HG03432 (cell line): ENCODE data around the gene IGIP.
A peak's percentile ranks its signal among the peaks of the same experiment; 100 is the strongest.

Experiments
- ATAC-seq: cut with Tn5 transposase; IDR thresholded peaks from one replicate; pipeline ENCODE4 v1.9.1; 2021; ENCODE audit warnings: mild to moderate bottlenecking, moderate library complexity; ENCODE audit not compliant: unreplicated experiment

IGIP gene

DNA sequence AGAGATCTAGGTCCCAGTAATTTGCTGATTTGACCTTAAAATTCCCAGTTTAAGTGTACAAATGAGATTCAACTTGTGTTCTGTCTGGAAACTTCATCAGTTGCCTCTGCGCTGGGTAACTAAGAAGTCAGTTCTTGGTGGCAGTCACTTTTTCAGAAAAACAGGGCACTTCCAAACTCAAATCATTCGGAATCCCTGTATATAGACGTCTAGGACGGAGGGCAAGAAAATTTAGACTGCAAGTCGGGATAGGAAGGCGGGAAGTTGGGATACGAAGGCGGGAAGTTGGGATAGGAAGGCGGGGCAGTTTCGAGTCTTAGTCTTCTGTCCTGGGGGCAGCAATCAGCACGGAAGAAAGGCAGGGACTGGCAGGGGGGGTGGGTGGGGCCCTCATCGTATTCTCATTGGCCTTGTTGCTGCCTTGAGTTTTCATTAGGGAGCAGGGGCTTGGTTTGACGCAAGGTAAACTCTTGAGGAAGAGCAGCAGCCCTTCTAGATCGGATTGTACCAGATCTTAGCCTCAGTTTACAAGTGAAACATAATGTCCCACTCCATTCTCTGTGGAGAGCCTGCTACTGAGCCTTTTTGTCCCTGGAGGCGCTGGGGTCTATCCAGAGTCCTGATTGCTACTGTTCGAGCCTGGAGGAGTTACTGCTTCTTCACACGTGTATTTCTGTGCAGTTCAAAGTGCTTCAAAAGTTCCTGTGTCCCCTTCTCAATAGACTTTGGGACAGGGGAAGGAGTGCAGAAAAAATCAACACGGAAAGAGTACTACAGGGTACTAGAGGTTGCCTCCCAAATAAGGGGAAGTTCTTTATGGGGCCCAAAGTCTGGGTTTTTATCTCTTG, 14.5 kb upstream of the IGIP start:
- ATAC-seq: no peak

GRCh38 chr5:140111859-140112551, 13.7 kb upstream of the IGIP start:
- no peak for ATAC-seq

DNA sequence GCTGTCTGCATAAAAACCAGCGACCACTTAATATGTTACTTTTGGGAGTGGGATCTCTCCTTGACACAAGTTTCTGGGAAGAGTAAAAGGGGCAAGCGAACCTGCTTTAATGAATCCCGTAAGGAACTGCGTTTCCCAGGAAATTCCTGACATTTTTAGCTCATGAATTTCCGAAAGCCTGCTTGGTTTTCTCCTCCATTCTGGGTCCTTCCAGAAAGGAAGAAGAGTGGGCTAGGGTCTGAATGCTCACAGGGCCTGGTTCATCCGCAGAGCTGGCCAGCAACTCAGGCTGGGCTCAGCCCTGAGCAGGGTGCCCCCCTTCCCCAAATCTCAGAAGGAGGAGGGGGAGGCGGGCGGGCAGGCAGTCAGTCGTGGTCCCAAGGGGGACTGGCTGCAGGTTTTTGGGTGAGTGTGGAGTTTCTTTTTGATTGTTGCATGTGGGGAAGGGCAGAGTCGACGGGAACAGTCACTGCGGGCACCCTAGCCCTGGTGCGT, 13.0 kb upstream of the IGIP start:
- peak; percentile 1 for ATAC-seq

- ATAC-seq: peak; percentile 1
These were observed 12.5 kb upstream of the IGIP start for GRCh38 chr5:140113180-140113698.

- ATAC-seq: peak; percentile 89
These were observed 12.0 kb upstream of the IGIP start, which contains the start of gene PURA for GRCh38 chr5:140113699-140114263. PURA (plus strand) TSS chr5:140114109; CDS start chr5:140114182, 73 bp downstream.

- peak; percentile 38 for ATAC-seq
These were observed 11.2 kb upstream of the IGIP start for GRCh38 chr5:140114341-140115185.

DNA sequence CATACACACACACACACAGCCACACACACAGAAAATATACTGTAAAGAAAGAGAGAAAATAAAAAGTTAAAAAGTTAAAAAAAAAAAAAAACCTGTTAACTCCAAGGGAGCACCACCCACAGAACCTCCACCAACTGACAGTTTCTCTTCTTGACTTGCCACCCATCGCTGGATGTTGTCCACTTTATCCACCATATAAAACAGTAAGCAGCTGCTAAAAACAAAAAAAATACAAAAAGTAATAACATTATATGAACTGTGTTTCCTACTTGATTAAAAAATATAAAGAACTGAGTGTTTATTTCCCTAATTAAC, 10.6 kb upstream of the IGIP start:
- no peak for ATAC-seq

DNA sequence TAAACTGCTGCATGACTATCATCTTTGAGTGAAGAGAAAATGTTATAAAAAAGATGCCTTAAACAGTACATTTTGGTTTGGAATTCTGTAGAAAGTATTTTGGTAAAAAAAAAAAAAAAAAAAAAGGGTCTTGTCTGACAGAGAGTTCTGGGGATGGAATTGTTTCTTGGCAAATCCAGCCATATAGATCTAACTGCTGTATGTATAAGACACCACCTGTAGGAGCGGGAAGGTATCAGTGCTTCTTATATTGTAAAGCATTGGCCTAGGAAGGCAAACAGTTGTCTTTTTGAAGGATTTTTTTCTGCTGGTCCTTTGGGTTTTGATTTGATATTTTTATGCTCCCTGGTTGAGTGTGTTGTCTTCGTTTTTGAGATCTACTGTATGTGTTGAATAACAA, 9.0 kb upstream of the IGIP start:
- no peak for ATAC-seq

GRCh38 chr5:140117523-140117922, 8.2 kb upstream of the IGIP start:
- ATAC-seq: no peak

- ATAC-seq: no peak
These were observed 7.3 kb upstream of the IGIP start for GRCh38 chr5:140118302-140118936.

GRCh38 chr5:140126315-140127012, 727 bp downstream of the IGIP start:
- ATAC-seq: no peak

DNA sequence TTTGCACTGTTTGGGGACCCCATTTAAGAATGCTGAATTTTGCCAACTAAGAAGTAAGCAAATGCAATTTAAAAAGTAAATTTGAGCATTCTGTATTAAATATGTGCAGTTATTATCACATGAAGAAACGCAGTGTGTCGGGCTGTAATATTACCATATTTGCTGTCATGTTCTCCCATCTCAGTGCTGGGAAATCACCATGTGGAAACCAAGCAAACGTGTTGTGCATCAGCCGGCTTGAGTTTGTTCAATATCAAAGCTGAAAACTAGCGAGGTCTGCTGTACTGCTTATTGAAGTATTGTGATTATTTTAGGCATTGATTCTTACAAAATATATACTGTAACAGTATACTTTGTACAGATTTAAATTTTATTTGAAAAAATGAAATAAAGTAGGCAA, 2.6 kb downstream of the IGIP start:
- no peak for ATAC-seq

- ATAC-seq: no peak
These were observed 5.4 kb downstream of the IGIP start for GRCh38 chr5:140130949-140131733.

GRCh38 chr5:140131967-140132409, 6.3 kb downstream of the IGIP start:
- ATAC-seq: no peak

GRCh38 chr5:140133514-140134167, 7.9 kb downstream of the IGIP start:
- no peak for ATAC-seq

DNA sequence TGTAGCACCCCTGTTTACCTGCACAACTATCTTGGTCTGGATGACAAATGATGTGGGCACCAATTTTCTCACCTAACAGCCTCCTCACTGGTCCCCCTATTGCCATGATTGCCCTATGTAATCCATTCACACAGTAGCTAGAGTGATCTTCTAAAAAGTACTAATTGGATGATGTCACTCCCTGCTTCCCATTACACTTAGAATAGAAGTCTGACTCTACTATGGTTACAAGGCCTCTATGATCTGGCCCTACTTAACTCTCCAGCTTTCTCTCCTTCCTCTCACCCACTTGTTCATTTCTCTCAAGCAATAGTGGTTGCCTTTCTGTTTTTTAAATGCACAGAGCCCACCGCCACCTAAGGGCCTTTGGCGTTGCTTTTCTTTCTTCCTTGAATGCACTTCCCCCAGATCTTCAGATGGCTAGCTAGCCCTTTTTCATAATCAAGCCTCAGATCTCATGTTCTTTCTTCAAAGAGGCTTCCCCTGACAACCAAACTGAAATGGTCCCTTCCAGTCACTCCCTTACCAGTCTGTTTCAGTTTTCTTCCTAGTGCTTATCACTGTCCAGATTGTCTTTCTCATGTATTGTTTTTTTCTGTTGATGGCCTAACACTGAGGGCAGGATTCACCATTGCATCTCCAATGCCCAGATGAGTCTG, 8.7 kb downstream of the IGIP start:
- ATAC-seq: no peak

DNA sequence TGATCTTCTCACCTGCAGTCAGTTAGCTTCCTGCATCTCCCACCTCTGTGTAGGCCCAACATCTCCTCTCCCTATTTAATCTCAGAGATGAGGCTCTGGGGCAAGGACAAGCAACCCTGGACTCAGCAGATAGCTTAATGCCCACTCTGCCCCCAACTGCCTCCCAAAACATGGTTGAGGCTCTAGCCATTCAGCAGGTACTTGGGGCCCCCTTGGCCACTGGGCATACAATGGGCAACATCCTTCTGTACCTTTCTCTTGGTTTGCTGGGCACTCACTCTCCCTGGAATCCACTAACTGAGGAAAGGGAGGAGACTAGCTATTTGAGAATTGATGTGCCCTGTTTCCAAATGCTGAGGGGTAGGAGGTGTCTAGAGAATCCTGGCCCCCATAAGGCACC, 9.4 kb downstream of the IGIP start:
- no peak for ATAC-seq

DNA sequence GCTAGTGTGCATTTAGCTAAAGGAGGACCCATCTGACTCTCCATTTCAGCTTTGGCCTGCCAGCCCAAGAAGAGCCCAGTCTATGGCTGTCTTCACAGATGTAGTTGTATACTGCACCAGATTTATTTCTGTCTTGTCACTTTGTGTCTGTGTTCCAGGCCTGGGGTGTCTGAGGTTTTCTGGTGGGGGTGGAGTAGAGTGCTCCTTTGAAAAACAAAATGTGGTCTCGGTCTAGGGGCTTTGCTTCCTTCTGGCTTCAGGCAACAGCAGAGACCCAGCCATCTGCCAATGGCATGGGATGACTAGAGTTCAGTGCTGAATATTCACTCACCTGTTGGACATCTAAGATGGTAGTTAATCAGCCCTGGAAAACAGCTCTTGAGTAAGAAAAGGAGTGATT, 10.9 kb downstream of the IGIP start:
- ATAC-seq: no peak
